IMR-90 (cell line): Measurements from ENCODE around the gene ZDHHC21.

Source experiments
- BHLHE40 ChIP-seq: fragments of 150-350 bp; IDR thresholded peaks from 2 replicates; pipeline ENCODE4 v1.6.1; 2016; ENCODE audit warnings: mild to moderate bottlenecking, low read depth, low read length
- CEBPB ChIP-seq: IDR thresholded peaks from 2 replicates; pipeline ENCODE4 v1.6.1; 2012; ENCODE audit warnings: low read depth, low read length, improper control_type of control experiment
- CTCF ChIP-seq: conservative IDR thresholded peaks from 2 replicates; pipeline ENCODE4 v1.5.1; 2012; ENCODE audit warnings: mild to moderate bottlenecking, low read depth, low read length, improper control_type of control experiment
- MAFK ChIP-seq: IDR thresholded peaks from 2 replicates; pipeline ENCODE4 v1.6.1; 2012; ENCODE audit warnings: low read depth, low read length, improper control_type of control experiment
- MXI1 ChIP-seq: IDR thresholded peaks from 2 replicates; pipeline ENCODE4 v1.6.1; 2012; ENCODE audit warnings: low read depth, mild to moderate bottlenecking, low read length, moderate library complexity, borderline replicate concordance
- POLR2A ChIP-seq: IDR thresholded peaks from 2 replicates; pipeline ENCODE4 v1.6.1; 2012; ENCODE audit warnings: mild to moderate bottlenecking, low read depth, low read length
- RAD21 ChIP-seq: IDR thresholded peaks from 2 replicates; pipeline ENCODE4 v1.6.1; 2012; ENCODE audit warnings: low read length, improper control_type of control experiment
- RCOR1 ChIP-seq: IDR thresholded peaks from 2 replicates; pipeline ENCODE4 v1.6.1; 2012; ENCODE audit warnings: mild to moderate bottlenecking, low read length, improper control_type of control experiment; ENCODE audit not compliant: insufficient replicate concordance
- RFX5 ChIP-seq: IDR thresholded peaks from 2 replicates; pipeline ENCODE4 v1.8.0; 2012; ENCODE audit warnings: low read depth, mild to moderate bottlenecking, low read length, moderate library complexity
- USF2 ChIP-seq: fragments of 150-350 bp; IDR thresholded peaks from 2 replicates; pipeline ENCODE4 v1.6.1; 2017; ENCODE audit warnings: mild to moderate bottlenecking, antibody characterized with exemption, low read length, low read depth

- no peak for TF ChIP-seq CTCF
- TF ChIP-seq RCOR1, result no peak
- no peak for TF ChIP-seq MXI1
- no peak for TF ChIP-seq RAD21
- no peak for TF ChIP-seq BHLHE40
- no peak for TF ChIP-seq POLR2A
- TF ChIP-seq MAFK, result no peak
- no peak for TF ChIP-seq USF2
- TF ChIP-seq CEBPB, result no peak
- TF ChIP-seq RFX5, result no peak
Observed at GRCh38 chr9:14561929-14562405, 131.3 kb downstream of the ZDHHC21 start.
